ENCODE measurements around the gene IL17F.
"Not testable (repeated sequence)": the region's sequence is repeated elsewhere in the genome, so short reads cannot be mapped to it uniquely, and the experiment has no call there.

The IL17F gene

GRCh38 chr6:52227495-52227894 lies 16.8 kb downstream of the IL17F start:
- no peaks in the 10 kb centered on the region for H3K36me3 ChIP-seq (ENCODE audit: insufficient read depth, low read length)
- no peak overlapping the region for H3K9ac ChIP-seq (ENCODE audit: low read depth, low read length)
- no peaks in the 10 kb centered on the region for H3K9me3 ChIP-seq (ENCODE audit: control insufficient read depth, insufficient read depth, low read length)

GRCh38 chr6:52221302-52221701 lies 23.0 kb downstream of the IL17F start:
- H3K9ac ChIP-seq (ENCODE audit: low read depth, low read length): no peak overlapping the region
- H3K9me3 ChIP-seq (ENCODE audit: control insufficient read depth, insufficient read depth, low read length): no peaks in the 10 kb centered on the region
- no peaks in the 10 kb centered on the region for H3K36me3 ChIP-seq (ENCODE audit: insufficient read depth, low read length)
- H3K4me1 ChIP-seq (ENCODE audit: insufficient read depth, low read length): no peaks in the 10 kb centered on the region

More at GRCh38 chr6:52227495-52227894, 16.8 kb downstream of the IL17F start:
- H3K4me1 ChIP-seq (ENCODE audit: insufficient read depth, low read length): no peaks in the 10 kb centered on the region

GRCh38 chr6:52217761-52218160 lies 26.5 kb downstream of the IL17F start:
- Histone ChIP-seq H3K4me1 (ENCODE audit: insufficient read depth, low read length) (no peaks in the 10 kb centered on the region), H3K36me3 (ENCODE audit: insufficient read depth, low read length) (no peaks in the 10 kb centered on the region), H3K9ac (ENCODE audit: low read depth, low read length) (no peak overlapping the region), H3K9me3 (ENCODE audit: control insufficient read depth, insufficient read depth, low read length) (no peaks in the 10 kb centered on the region)

- H3K9me3 ChIP-seq (ENCODE audit: control insufficient read depth, insufficient read depth, low read length): no peaks in the 10 kb centered on the region
- H3K4me1 ChIP-seq (ENCODE audit: insufficient read depth, low read length): no peaks in the 10 kb centered on the region
- no peaks in the 10 kb centered on the region for H3K36me3 ChIP-seq (ENCODE audit: insufficient read depth, low read length)
- H3K9ac ChIP-seq (ENCODE audit: low read depth, low read length): no peak overlapping the region
These were observed 27.2 kb downstream of the IL17F start for GRCh38 chr6:52216932-52217575.

- Histone ChIP-seq H3K9ac (ENCODE audit: low read depth, low read length) (no peak overlapping the region), H3K4me1 (ENCODE audit: insufficient read depth, low read length) (no peaks in the 10 kb centered on the region), H3K36me3 (ENCODE audit: insufficient read depth, low read length) (no peaks in the 10 kb centered on the region), H3K9me3 (ENCODE audit: control insufficient read depth, insufficient read depth, low read length) (no peaks in the 10 kb centered on the region)
These were observed 28.5 kb downstream of the IL17F start for GRCh38 chr6:52215787-52216186.

- Histone ChIP-seq H3K36me3 (ENCODE audit: insufficient read depth, low read length) (no peaks in the 10 kb centered on the region), H3K4me1 (ENCODE audit: insufficient read depth, low read length) (no peaks in the 10 kb centered on the region), H3K9me3 (ENCODE audit: control insufficient read depth, insufficient read depth, low read length) (no peaks in the 10 kb centered on the region), H3K9ac (ENCODE audit: low read depth, low read length) (no peak overlapping the region)
These were observed 31.2 kb downstream of the IL17F start for GRCh38 chr6:52213127-52213526.

- no peaks in the 10 kb centered on the region for H3K36me3 ChIP-seq (ENCODE audit: insufficient read depth, low read length)
- no peaks in the 10 kb centered on the region for H3K4me1 ChIP-seq (ENCODE audit: insufficient read depth, low read length)
- no peaks in the 10 kb centered on the region for H3K9me3 ChIP-seq (ENCODE audit: control insufficient read depth, insufficient read depth, low read length)
- H3K9ac ChIP-seq (ENCODE audit: low read depth, low read length): no peak overlapping the region
These were observed 34.1 kb downstream of the IL17F start for GRCh38 chr6:52210227-52210626.

GRCh38 chr6:52209770-52210169 lies 34.5 kb downstream of the IL17F start:
- H3K36me3 ChIP-seq (ENCODE audit: insufficient read depth, low read length): no peaks in the 10 kb centered on the region
- no peaks in the 10 kb centered on the region for H3K9me3 ChIP-seq (ENCODE audit: control insufficient read depth, insufficient read depth, low read length)
- no peaks in the 10 kb centered on the region for H3K4me1 ChIP-seq (ENCODE audit: insufficient read depth, low read length)
- no peak overlapping the region for H3K9ac ChIP-seq (ENCODE audit: low read depth, low read length)

- Histone ChIP-seq H3K4me1 (ENCODE audit: insufficient read depth, low read length) (no peaks in the 10 kb centered on the region), H3K9ac (ENCODE audit: low read depth, low read length) (no peak overlapping the region), H3K9me3 (ENCODE audit: control insufficient read depth, insufficient read depth, low read length) (no peaks in the 10 kb centered on the region), H3K36me3 (ENCODE audit: insufficient read depth, low read length) (no peaks in the 10 kb centered on the region)
These were observed 35.7 kb downstream of the IL17F start for GRCh38 chr6:52208612-52209011.

GRCh38 chr6:52207066-52207465 lies 37.2 kb downstream of the IL17F start:
- Histone ChIP-seq H3K36me3 (ENCODE audit: insufficient read depth, low read length) (no peaks in the 10 kb centered on the region), H3K9ac (ENCODE audit: low read depth, low read length) (no peak overlapping the region), H3K4me1 (ENCODE audit: insufficient read depth, low read length) (no peaks in the 10 kb centered on the region), H3K9me3 (ENCODE audit: control insufficient read depth, insufficient read depth, low read length) (no peaks in the 10 kb centered on the region)

- Histone ChIP-seq H3K4me1 (ENCODE audit: insufficient read depth, low read length) (no peaks in the 10 kb centered on the region), H3K9ac (ENCODE audit: low read depth, low read length) (no peak overlapping the region), H3K9me3 (ENCODE audit: control insufficient read depth, insufficient read depth, low read length) (peaks cover 17% of the 10 kb centered on the region; the same call in 1 of the 2 replicates), H3K36me3 (ENCODE audit: insufficient read depth, low read length) (no peaks in the 10 kb centered on the region)
These were observed 42.8 kb downstream of the IL17F start for GRCh38 chr6:52201493-52201892.

GRCh38 chr6:52201046-52201445 lies 43.3 kb downstream of the IL17F start:
- no peaks in the 10 kb centered on the region for H3K36me3 ChIP-seq (ENCODE audit: insufficient read depth, low read length)
- H3K4me1 ChIP-seq (ENCODE audit: insufficient read depth, low read length): no peaks in the 10 kb centered on the region
- no peak overlapping the region for H3K9ac ChIP-seq (ENCODE audit: low read depth, low read length)
- H3K9me3 ChIP-seq (ENCODE audit: control insufficient read depth, insufficient read depth, low read length): peaks cover 17% of the 10 kb centered on the region; the same call in 1 of the 2 replicates

GRCh38 chr6:52200088-52200487 lies 44.2 kb downstream of the IL17F start:
- not testable (repeated sequence) for H3K9ac ChIP-seq (ENCODE audit: low read depth, low read length); H3K36me3 ChIP-seq (ENCODE audit: insufficient read depth, low read length); H3K4me1 ChIP-seq (ENCODE audit: insufficient read depth, low read length)
- H3K9me3 ChIP-seq (ENCODE audit: control insufficient read depth, insufficient read depth, low read length): peaks cover 17% of the 10 kb centered on the region; the same call in 1 of the 2 replicates

- peaks cover 10% of the 10 kb centered on the region for H3K9me3 ChIP-seq (ENCODE audit: control insufficient read depth, insufficient read depth, low read length)
- H3K4me1 ChIP-seq (ENCODE audit: insufficient read depth, low read length): no peaks in the 10 kb centered on the region
- no peak overlapping the region for H3K9ac ChIP-seq (ENCODE audit: low read depth, low read length)
- H3K36me3 ChIP-seq (ENCODE audit: insufficient read depth, low read length): no peaks in the 10 kb centered on the region
These were observed 48.4 kb downstream of the IL17F start for GRCh38 chr6:52195886-52196285.

GRCh38 chr6:52191824-52192223 lies 52.5 kb downstream of the IL17F start:
- H3K9me3 ChIP-seq (ENCODE audit: control insufficient read depth, insufficient read depth, low read length): peaks cover 3% of the 10 kb centered on the region
- peaks cover 15% of the 10 kb centered on the region; the same call in 1 of the 2 replicates for H3K4me1 ChIP-seq (ENCODE audit: insufficient read depth, low read length)
- no peak overlapping the region for H3K9ac ChIP-seq (ENCODE audit: low read depth, low read length)
- H3K36me3 ChIP-seq (ENCODE audit: insufficient read depth, low read length): no peaks in the 10 kb centered on the region
